OCI-LY1 (cell line): ENCODE results near the gene REPS1.

Experiments
- H2AFZ ChIP-seq: fragments of 200-600 bp; sonication (generic), shearing (Covaris generic); 2 replicates; pipeline ENCODE4 v1.6.0; 2014; ENCODE audit warnings: antibody characterized with exemption, mild to moderate bottlenecking, low read length
- H3F3A ChIP-seq: fragments of 200-600 bp; sonication (generic), shearing (Covaris generic); 2 replicates; pipeline ENCODE4 v1.6.0; 2014; ENCODE audit warnings: mild to moderate bottlenecking, antibody characterized with exemption, low read length, moderate library complexity; ENCODE audit not compliant: insufficient read depth
- H3K27ac ChIP-seq: fragments of 200-600 bp; sonication (generic); 2 replicates; pipeline ENCODE4 v1.5.1; 2014; ENCODE audit warnings: low read length, mixed run types, mild to moderate bottlenecking, low read depth; ENCODE audit not compliant: poor library complexity, severe bottlenecking
- H3K27me3 ChIP-seq: fragments of 200-600 bp; sonication (generic); 2 replicates; pipeline ENCODE4 v1.6.0; 2014; ENCODE audit warnings: antibody characterized with exemption, mild to moderate bottlenecking, low read length, moderate library complexity; ENCODE audit not compliant: insufficient read depth
- H3K36me3 ChIP-seq: fragments of 200-600 bp; sonication (generic); 2 replicates; pipeline ENCODE4 v1.6.1; 2014; ENCODE audit warnings: mild to moderate bottlenecking, antibody characterized with exemption, low read length, moderate library complexity, mixed read lengths; ENCODE audit not compliant: insufficient read depth
- H3K4me1 ChIP-seq: fragments of 200-600 bp; sonication (generic); 2 replicates; pipeline ENCODE4 v1.5.1; 2014; ENCODE audit warnings: mild to moderate bottlenecking, low read length, moderate library complexity; ENCODE audit not compliant: insufficient read depth, severe bottlenecking
- H3K4me2 ChIP-seq: fragments of 200-600 bp; sonication (generic), shearing (Covaris generic); 2 replicates; pipeline ENCODE4 v1.6.1; 2014; ENCODE audit warnings: low read length
- H3K4me3 ChIP-seq: fragments of 200-600 bp; sonication (generic); 2 replicates; pipeline ENCODE4 v1.5.1; 2014; ENCODE audit warnings: low read length, low read depth, mild to moderate bottlenecking, mixed read lengths; ENCODE audit not compliant: poor library complexity, severe bottlenecking
- H3K79me2 ChIP-seq: fragments of 200-600 bp; shearing (Covaris generic); 2 replicates; pipeline ENCODE4 v1.6.1; 2016; ENCODE audit warnings: mixed run types, low read length, mixed read lengths; ENCODE audit not compliant: insufficient read depth
- H3K9ac ChIP-seq: fragments of 200-600 bp; sonication (generic), shearing (Covaris generic); 2 replicates; pipeline ENCODE4 v1.6.1; 2014; ENCODE audit warnings: mild to moderate bottlenecking, low read length, mixed read lengths
- H3K9me2 ChIP-seq: fragments of 200-600 bp; sonication (generic), shearing (Covaris generic); 2 replicates; pipeline ENCODE4 v1.6.1; 2014; ENCODE audit warnings: low read depth, mild to moderate bottlenecking, low read length, mixed read lengths
- H3K9me3 ChIP-seq: fragments of 200-600 bp; shearing (Covaris generic); 2 replicates; pipeline ENCODE4 v1.6.1; 2014; ENCODE audit warnings: low read length, mixed read lengths
- H4K20me1 ChIP-seq: fragments of 200-600 bp; sonication (generic), shearing (Covaris generic); 2 replicates; pipeline ENCODE4 v1.6.0; 2016; ENCODE audit warnings: mild to moderate bottlenecking, low read length; ENCODE audit not compliant: insufficient read depth
- EZH2 ChIP-seq: fragments of 200-600 bp; sonication (generic), shearing (Covaris generic); IDR thresholded peaks from 2 replicates; pipeline ENCODE4 v1.8.0; 2017; ENCODE audit warnings: borderline replicate concordance, mixed run types, mild to moderate bottlenecking, antibody characterized with exemption, low read length, moderate library complexity, mixed read lengths
- TF ChIP-seq, protein P1 (sequence below): fragments of 200-600 bp; sonication (generic), shearing (Covaris generic); IDR thresholded peaks from 2 replicates; pipeline ENCODE4 v1.5.1; 2017; ENCODE audit warnings: mild to moderate bottlenecking, antibody characterized with exemption, low read length, moderate library complexity, mixed read lengths

Gene REPS1

DNA sequence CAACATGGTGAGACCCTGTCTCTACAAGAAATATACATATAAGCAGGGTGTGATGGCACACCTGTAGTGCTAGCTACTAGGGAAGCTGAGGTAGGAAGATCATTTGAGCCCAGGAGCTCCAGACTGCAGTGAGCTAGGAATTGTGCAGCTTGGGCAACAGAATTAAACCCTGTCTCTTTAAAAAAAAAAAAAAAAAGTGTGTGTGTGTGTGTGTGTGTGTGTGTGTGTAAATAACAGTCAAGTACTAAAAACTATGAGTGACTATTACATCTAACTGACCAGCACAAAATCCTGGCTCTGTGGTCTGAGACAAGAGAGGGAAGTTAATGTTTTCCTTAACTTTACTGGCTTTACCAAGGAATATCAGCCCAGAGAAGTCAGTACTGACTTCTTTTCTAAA is 32.8 kb downstream of the REPS1 start:
- Histone ChIP-seq H3K4me1 (no peaks in the 10 kb centered on the region), H3K9me3 (no peaks in the 10 kb centered on the region), H3K4me3 (no peak overlapping the region), H3K9me2 (no peaks in the 10 kb centered on the region), H3K36me3 (no peaks in the 10 kb centered on the region), H3K9ac (no peak overlapping the region), H4K20me1 (no peaks in the 10 kb centered on the region), H3F3A (no peaks in the 10 kb centered on the region), H2AFZ (no peak overlapping the region), H3K79me2 (peaks cover 21% of the 10 kb centered on the region), H3K27ac (no peak overlapping the region), H3K4me2 (no peak overlapping the region), H3K27me3 (no peaks in the 10 kb centered on the region)
- TF ChIP-seq, protein P1, sequence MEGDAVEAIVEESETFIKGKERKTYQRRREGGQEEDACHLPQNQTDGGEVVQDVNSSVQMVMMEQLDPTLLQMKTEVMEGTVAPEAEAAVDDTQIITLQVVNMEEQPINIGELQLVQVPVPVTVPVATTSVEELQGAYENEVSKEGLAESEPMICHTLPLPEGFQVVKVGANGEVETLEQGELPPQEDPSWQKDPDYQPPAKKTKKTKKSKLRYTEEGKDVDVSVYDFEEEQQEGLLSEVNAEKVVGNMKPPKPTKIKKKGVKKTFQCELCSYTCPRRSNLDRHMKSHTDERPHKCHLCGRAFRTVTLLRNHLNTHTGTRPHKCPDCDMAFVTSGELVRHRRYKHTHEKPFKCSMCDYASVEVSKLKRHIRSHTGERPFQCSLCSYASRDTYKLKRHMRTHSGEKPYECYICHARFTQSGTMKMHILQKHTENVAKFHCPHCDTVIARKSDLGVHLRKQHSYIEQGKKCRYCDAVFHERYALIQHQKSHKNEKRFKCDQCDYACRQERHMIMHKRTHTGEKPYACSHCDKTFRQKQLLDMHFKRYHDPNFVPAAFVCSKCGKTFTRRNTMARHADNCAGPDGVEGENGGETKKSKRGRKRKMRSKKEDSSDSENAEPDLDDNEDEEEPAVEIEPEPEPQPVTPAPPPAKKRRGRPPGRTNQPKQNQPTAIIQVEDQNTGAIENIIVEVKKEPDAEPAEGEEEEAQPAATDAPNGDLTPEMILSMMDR: no peak
- TF ChIP-seq EZH2: no peak

DNA sequence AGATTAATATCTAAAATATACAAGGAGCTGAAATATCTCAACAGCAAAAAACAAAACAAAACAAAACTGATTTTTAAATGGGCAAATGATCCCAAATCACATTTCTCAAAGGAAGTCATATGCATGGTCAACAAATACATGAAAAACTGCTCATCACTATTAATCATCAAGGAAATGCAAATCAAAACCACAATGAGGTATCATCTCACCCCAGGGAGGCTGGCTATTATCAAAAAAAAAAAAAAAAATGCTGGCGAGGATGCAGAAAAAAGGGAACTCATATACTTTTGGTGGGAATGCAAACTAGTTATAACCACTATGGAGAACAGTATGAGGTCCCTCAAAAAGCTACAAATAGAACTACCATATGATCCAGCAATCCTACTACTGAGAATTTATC is 34.6 kb downstream of the REPS1 start:
- Histone ChIP-seq H3K36me3 (no peaks in the 10 kb centered on the region), H2AFZ (no peak overlapping the region), H3K27ac (no peak overlapping the region), H3K4me2 (no peak overlapping the region), H3K4me1 (no peaks in the 10 kb centered on the region), H3K79me2 (peaks cover 31% of the 10 kb centered on the region), H3K27me3 (no peaks in the 10 kb centered on the region), H3F3A (no peaks in the 10 kb centered on the region), H3K9ac (no peak overlapping the region), H3K4me3 (no peak overlapping the region), H4K20me1 (no peaks in the 10 kb centered on the region), H3K9me3 (no peaks in the 10 kb centered on the region), H3K9me2 (no peaks in the 10 kb centered on the region)
- no peak for TF ChIP-seq EZH2

DNA sequence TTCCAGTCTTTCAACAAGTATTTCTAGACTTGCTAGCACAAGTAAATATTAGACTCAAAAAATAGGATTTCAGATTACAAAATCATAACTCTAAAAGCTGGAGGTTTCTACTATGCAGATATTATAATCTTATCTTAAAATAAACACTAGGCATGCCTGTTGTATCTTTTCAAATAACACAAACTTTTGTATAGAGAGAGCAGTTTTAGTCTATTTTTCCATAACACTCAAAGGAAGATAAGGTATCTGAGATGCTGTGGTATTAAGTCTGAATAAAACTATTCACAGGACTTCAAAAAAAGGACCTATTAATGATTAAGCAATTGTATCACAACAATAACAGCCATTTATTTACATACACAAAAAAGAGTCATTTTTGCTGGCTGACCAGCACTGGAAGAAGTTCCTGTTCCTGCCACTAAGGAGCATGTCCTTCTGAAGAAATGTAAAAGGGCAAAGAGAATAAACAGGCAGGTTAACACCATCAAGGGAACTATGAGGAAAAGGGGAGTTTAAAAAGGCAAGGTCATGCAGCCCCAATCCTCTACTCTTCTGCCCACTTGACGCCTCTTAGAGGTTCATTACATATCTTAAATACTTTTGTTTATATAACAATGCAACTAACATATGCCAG is 39.4 kb downstream of the REPS1 start:
- peaks cover 15% of the 10 kb centered on the region for H3K36me3 ChIP-seq
- H3K27me3 ChIP-seq: no peaks in the 10 kb centered on the region
- H4K20me1 ChIP-seq: no peaks in the 10 kb centered on the region
- H3K9me3 ChIP-seq: no peaks in the 10 kb centered on the region
- no peaks in the 10 kb centered on the region for H3K4me1 ChIP-seq
- H3K4me3 ChIP-seq: no peak overlapping the region
- H3K27ac ChIP-seq: no peak overlapping the region
- peaks cover 27% of the 10 kb centered on the region for H3K79me2 ChIP-seq
- H3F3A ChIP-seq: no peaks in the 10 kb centered on the region
- no peaks in the 10 kb centered on the region for H3K9me2 ChIP-seq
- TF ChIP-seq, protein P1: no peak
- TF ChIP-seq EZH2: no peak
- H3K9ac ChIP-seq: no peak overlapping the region
- no peak overlapping the region for H3K4me2 ChIP-seq
- H2AFZ ChIP-seq: no peak overlapping the region

DNA sequence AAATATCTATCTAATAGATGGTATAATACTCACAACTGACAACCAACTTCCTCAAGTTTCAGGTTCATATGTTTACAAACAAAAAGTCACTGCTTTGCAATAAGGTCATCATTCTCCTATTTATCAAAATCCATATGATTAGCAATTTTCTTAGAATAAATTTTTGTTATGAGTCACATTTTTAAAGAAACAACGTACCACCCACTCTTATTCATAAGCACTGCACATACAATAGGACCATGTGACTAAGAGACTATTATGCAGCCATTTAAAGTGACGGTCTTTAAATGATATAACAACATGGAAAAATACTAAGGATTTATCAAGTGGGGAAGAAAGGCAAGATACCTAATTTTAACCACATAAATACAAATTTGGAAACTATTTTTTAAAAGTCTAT is 40.0 kb downstream of the REPS1 start:
- no peaks in the 10 kb centered on the region for H4K20me1 ChIP-seq
- no peak overlapping the region for H3K4me3 ChIP-seq
- H3K4me1 ChIP-seq: no peaks in the 10 kb centered on the region
- H3K9me3 ChIP-seq: no peaks in the 10 kb centered on the region
- H3F3A ChIP-seq: no peaks in the 10 kb centered on the region
- H3K4me2 ChIP-seq: no peak overlapping the region
- no peaks in the 10 kb centered on the region for H3K27me3 ChIP-seq
- TF ChIP-seq, protein P1: no peak
- no peak for TF ChIP-seq EZH2
- H3K27ac ChIP-seq: no peak overlapping the region
- peaks cover 19% of the 10 kb centered on the region for H3K36me3 ChIP-seq
- H3K9me2 ChIP-seq: no peaks in the 10 kb centered on the region
- H3K9ac ChIP-seq: no peak overlapping the region
- no peak overlapping the region for H2AFZ ChIP-seq
- peaks cover 22% of the 10 kb centered on the region for H3K79me2 ChIP-seq
